Thyroid gland (tissue), 4 donors: Measurements from ENCODE around the gene CNR1.

Source experiments
- CTCF ChIP-seq, 6 experiments: fragments of 200-600 bp in 3 of 6; fragments of 450-650 bp in 3 of 6; sonication (generic) in 3 of 6; IDR thresholded peaks; one replicate each; pipeline ENCODE4 v1.5.1; 2016 to 2019; ENCODE audit warnings: antibody characterized with exemption in 6 of 6, mild to moderate bottlenecking in 2 of 6, inconsistent platforms in 1 of 6, moderate library complexity in 1 of 6
- POLR2A ChIP-seq, 2 donors: fragments of 450-650 bp; IDR thresholded peaks; one replicate each; pipeline ENCODE4 v1.6.1; 2017; ENCODE audit warnings: antibody characterized with exemption in 2 of 2, mild to moderate bottlenecking in 2 of 2, moderate library complexity in 1 of 2

GRCh38 chr6:88208726-88209125 is 42.6 kb upstream of the CNR1 start:
- no peak for TF ChIP-seq POLR2A (IDR thresholded peaks at IDR 0.05)
- TF ChIP-seq CTCF (IDR thresholded peaks at IDR 0.05): no peak
